ENCODE measurements around the gene SLC2A4RG. TPM values are rescaled to one million over a fixed set of nuclear protein-coding genes. Genes with fewer than 3 reads are reported as not detected.

The SLC2A4RG gene
- total RNA-seq, 1 donor from 2014 or later = 47.9 TPM

DNA sequence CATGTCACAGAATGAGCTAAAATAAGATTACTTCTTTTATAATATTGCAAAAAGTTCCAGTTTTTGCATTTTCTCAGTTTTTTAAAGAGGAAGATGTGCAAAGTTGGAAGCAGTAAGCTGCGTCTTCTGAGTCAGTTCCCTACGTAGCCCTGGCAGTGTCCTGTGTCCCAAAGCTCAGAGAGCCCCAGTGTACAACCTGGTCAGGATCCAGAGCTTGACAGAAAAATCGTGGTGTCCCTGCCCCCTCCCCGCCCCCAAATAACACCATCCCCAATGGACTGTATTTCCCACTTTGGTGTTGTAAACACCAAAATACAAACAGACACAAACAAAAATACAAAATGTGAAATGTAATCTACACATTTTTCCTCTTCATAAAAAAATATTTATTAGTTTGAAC is 4.6 kb downstream of the SLC2A4RG start:
- H3K9me3 Mint-ChIP-seq (ENCODE audit: unreplicated experiment) = peaks cover 12% of the 10 kb centered on the region
- H3K27ac Mint-ChIP-seq (ENCODE audit: unreplicated experiment) = no peak overlapping the region
- DNase-seq = no peak
- peaks cover 2% of the 10 kb centered on the region for H3K4me1 Mint-ChIP-seq (ENCODE audit: low read depth, unreplicated experiment)
- no peak overlapping the region for H3K4me3 Mint-ChIP-seq (ENCODE audit: unreplicated experiment)
- TF ChIP-seq, protein P1, sequence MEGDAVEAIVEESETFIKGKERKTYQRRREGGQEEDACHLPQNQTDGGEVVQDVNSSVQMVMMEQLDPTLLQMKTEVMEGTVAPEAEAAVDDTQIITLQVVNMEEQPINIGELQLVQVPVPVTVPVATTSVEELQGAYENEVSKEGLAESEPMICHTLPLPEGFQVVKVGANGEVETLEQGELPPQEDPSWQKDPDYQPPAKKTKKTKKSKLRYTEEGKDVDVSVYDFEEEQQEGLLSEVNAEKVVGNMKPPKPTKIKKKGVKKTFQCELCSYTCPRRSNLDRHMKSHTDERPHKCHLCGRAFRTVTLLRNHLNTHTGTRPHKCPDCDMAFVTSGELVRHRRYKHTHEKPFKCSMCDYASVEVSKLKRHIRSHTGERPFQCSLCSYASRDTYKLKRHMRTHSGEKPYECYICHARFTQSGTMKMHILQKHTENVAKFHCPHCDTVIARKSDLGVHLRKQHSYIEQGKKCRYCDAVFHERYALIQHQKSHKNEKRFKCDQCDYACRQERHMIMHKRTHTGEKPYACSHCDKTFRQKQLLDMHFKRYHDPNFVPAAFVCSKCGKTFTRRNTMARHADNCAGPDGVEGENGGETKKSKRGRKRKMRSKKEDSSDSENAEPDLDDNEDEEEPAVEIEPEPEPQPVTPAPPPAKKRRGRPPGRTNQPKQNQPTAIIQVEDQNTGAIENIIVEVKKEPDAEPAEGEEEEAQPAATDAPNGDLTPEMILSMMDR (IDR thresholded peaks at IDR 0.05; ENCODE audit: partially characterized antibody, unreplicated experiment) = no peak
- peaks cover 13% of the 10 kb centered on the region for H3K27me3 Mint-ChIP-seq (ENCODE audit: unreplicated experiment)
- no peaks in the 10 kb centered on the region for H3K36me3 Mint-ChIP-seq (ENCODE audit: unreplicated experiment)

DNA sequence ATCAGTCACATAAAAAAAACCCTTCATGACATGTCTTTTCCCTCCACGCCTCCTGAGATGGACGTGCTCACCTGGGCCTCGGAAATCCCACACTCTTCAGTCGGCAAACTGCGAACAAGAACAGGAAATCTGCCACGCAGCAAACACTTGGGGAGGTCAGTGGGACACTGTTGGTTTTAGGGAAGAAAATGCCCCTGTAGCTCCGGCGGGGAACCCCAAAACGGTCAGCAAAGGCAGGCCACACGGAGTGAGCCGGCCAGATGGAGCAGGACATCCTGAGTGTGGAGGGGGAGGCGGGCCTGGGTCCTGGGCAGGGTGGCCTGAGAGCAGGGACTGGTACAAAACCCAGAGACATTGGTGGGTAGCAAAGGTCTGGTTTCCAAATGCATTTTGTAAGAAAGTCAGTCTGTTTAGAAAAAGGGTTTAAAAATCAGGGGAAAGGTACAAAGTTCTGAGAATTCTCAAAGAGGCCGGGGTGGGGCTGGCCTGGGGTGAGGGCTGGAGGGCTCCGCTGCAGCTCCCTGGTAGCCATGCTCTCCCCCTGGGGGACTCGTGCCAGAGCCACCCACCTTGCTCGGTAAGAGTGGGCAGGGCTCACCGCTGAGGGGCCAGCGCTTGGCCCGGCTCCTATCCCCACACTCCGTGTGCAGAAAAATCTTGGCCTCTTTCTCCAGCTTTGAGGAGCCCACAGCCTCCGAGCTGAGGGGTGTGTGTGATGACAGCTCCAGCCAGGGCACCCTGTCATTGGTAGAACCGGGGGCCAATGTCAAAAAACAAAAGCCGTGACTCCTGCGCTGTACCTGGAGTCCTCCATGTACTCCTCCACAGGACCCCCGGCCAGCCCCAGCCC is 5.2 kb downstream of the SLC2A4RG start:
- TF ChIP-seq, protein P1 (IDR thresholded peaks at IDR 0.05; ENCODE audit: partially characterized antibody, unreplicated experiment) = no peak
- no peak overlapping the region for H3K27ac Mint-ChIP-seq (ENCODE audit: unreplicated experiment)
- DNase-seq = no peak
- peaks cover 2% of the 10 kb centered on the region for H3K4me1 Mint-ChIP-seq (ENCODE audit: low read depth, unreplicated experiment)
- peaks cover 13% of the 10 kb centered on the region for H3K27me3 Mint-ChIP-seq (ENCODE audit: unreplicated experiment)
- no peak overlapping the region for H3K4me3 Mint-ChIP-seq (ENCODE audit: unreplicated experiment)
- H3K9me3 Mint-ChIP-seq (ENCODE audit: unreplicated experiment) = peaks cover 12% of the 10 kb centered on the region
- H3K36me3 Mint-ChIP-seq (ENCODE audit: unreplicated experiment) = no peaks in the 10 kb centered on the region

DNA sequence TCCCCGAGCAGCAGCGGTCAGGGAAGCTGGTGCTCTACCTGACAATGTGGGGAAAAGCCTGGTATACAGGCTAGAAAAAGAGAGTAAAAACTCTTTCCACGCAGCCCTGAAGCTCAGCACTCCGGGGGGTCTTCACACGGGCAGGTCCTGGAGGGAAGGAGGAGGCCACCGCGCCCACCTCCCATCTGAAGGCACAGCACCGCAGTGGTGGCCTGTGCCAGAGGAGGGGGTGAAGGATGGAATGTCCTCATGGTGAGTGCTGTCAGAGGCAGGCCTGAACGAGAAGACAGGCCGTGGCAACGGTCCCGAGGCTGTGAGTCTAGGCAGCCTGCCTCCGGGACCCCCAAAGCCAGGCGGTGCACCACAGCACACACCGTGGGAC is 5.8 kb downstream of the SLC2A4RG start:
- H3K27ac Mint-ChIP-seq (ENCODE audit: unreplicated experiment) = peak overlapping the region; percentile 34
- H3K9me3 Mint-ChIP-seq (ENCODE audit: unreplicated experiment) = peaks cover 12% of the 10 kb centered on the region
- no peaks in the 10 kb centered on the region for H3K36me3 Mint-ChIP-seq (ENCODE audit: unreplicated experiment)
- peaks cover 2% of the 10 kb centered on the region for H3K4me1 Mint-ChIP-seq (ENCODE audit: low read depth, unreplicated experiment)
- no peak overlapping the region for H3K4me3 Mint-ChIP-seq (ENCODE audit: unreplicated experiment)
- TF ChIP-seq, protein P1 (IDR thresholded peaks at IDR 0.05; ENCODE audit: partially characterized antibody, unreplicated experiment) = no peak
- DNase-seq = no peak
- peaks cover 13% of the 10 kb centered on the region for H3K27me3 Mint-ChIP-seq (ENCODE audit: unreplicated experiment)

DNA sequence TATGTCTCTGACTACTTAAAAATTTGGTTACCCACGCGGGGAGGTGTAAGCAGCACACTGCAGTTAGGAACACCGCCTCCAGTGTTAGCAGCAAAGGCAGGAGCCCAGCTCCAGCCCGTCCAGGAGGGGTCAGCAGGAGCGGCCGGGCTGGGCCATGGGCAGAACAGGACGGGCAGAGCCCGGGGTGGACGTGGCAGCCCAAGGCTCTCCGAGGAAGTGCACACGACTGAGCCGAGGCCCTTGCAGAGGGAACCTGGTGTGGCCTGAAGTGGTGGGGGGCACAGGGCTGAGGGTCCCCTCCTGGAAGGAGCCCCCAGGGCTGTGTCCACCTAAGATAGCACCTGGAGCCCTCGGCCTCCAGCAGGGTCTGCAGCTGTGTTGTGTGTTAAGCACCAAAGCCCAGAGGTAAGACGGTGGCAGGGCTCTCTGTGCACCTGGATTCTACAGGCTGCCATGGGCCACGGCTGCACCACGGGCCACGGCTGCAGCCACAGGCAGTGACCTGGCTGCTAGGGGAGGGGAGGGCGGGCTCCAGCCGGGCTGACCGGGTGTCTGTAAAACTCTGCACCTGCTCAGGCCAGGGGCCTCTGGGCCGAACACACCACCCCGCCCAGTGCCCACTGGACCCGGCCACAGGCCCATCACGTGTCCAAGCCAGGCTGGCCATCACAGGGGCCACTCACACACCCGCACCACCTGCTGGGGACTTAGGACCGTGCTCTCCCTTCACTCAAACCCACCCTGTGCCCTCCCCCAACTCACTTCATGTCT is 6.6 kb downstream of the SLC2A4RG start:
- Mint-ChIP-seq H3K4me1 (ENCODE audit: low read depth, unreplicated experiment) (peaks cover 2% of the 10 kb centered on the region), H3K9me3 (ENCODE audit: unreplicated experiment) (peaks cover 14% of the 10 kb centered on the region), H3K36me3 (ENCODE audit: unreplicated experiment) (no peaks in the 10 kb centered on the region), H3K27ac (ENCODE audit: unreplicated experiment) (no peak overlapping the region), H3K27me3 (ENCODE audit: unreplicated experiment) (peaks cover 13% of the 10 kb centered on the region), H3K4me3 (ENCODE audit: unreplicated experiment) (peak overlapping the region; percentile 61)
- DNase-seq = no peak
- TF ChIP-seq, protein P1 (IDR thresholded peaks at IDR 0.05; ENCODE audit: partially characterized antibody, unreplicated experiment) = no peak

Data from glutamatergic neuron (in vitro differentiated cells).